H1 (cell line): Measurements from ENCODE around the gene ZNF304. TPM values are rescaled to one million over a fixed set of nuclear protein-coding genes. Genes with fewer than 3 reads are reported as not detected.

ENCODE experiments used
- CHD1 ChIP-seq: IDR thresholded peaks from 2 replicates; pipeline ENCODE4 v1.6.1; 2012; ENCODE audit warnings: low read depth, low read length, improper control_type of control experiment
- E2F6 ChIP-seq: IDR thresholded peaks from 2 replicates; pipeline ENCODE4 v1.6.1; 2012; ENCODE audit warnings: inconsistent platforms
- TAF7 ChIP-seq: optimal IDR thresholded peaks from 2 replicates; pipeline ENCODE3; 2011; ENCODE audit warnings: low read depth, mild to moderate bottlenecking, inconsistent platforms, low read length, moderate library complexity, borderline replicate concordance
- polyA plus RNA-seq, 7 experiments: library from polyadenylated mRNA; depleted of rRNA in 3 of 7; stranded (reverse) in 5 of 7; unstranded in 2 of 7; fragments of >200 nt in 5 of 7; fragments of 200-250 nt in 2 of 7; gene quantifications; 1 replicate in 5 of 7; 2 replicates in 1 of 7; 4 replicates in 1 of 7; pipeline versions ENCODE4 v1.2.1 to v1.2.3, GENCODE V29; 2011 to 2013; ENCODE audit warnings: missing spikeins in 2 of 7, mixed read lengths in 2 of 7
- total RNA-seq: library from RNA; stranded (reverse); fragmentation: NEBNext Ultra II Directional; extraction: Animal tissue kit (Norgen Biotek cat#: 25700); gene quantifications from 2 replicates; pipeline ENCODE4 v1.2.1, GENCODE V29; 2021

ZNF304 gene
- total and polyA plus RNA-seq, 2 of the 8 experiments (the other 6 are each of a cell fraction or from before 2014, with no cell fraction given) = 4.3 to 10.5 TPM

- no peak for TF ChIP-seq TAF7
- TF ChIP-seq E2F6 = no peak
- TF ChIP-seq CHD1 = no peak
Measured at GRCh38 chr19:57398868-57399267, 47.8 kb downstream of the ZNF304 start (continued).
